HG02943 (cell line): Measurements from ENCODE around the gene TROAP.
"Not testable (repeated sequence)": the region's sequence is repeated elsewhere in the genome, so short reads cannot be mapped to it uniquely, and the experiment has no call there.

Source experiments
- ATAC-seq: cut with Tn5 transposase; IDR thresholded peaks from one replicate; pipeline ENCODE4 v1.9.1; 2021; ENCODE audit warnings: mild to moderate bottlenecking, low read depth, moderate library complexity; ENCODE audit not compliant: unreplicated experiment

The TROAP gene

GRCh38 chr12:49327887-49328286, 4.8 kb downstream of the TROAP start:
- no peak for ATAC-seq

- ATAC-seq: no peak
Measured at GRCh38 chr12:49328816-49329215, 5.8 kb downstream of the TROAP start.

GRCh38 chr12:49330032-49330619, 7.1 kb downstream of the TROAP start:
- no peak for ATAC-seq

- ATAC-seq: no peak
Measured at GRCh38 chr12:49330631-49331379, 7.8 kb downstream of the TROAP start.

- ATAC-seq: no peak
Measured at GRCh38 chr12:49331380-49332222, 8.5 kb downstream of the TROAP start.

GRCh38 chr12:49332441-49332861, 9.4 kb downstream of the TROAP start:
- ATAC-seq: no peak

- no peak for ATAC-seq
Measured at GRCh38 chr12:49332891-49333371, 9.9 kb downstream of the TROAP start.

GRCh38 chr12:49333778-49334177, 10.7 kb downstream of the TROAP start:
- ATAC-seq: not testable (repeated sequence)

- no peak for ATAC-seq
Measured at GRCh38 chr12:49334226-49334625, 11.2 kb downstream of the TROAP start.

GRCh38 chr12:49334681-49335080, 11.6 kb downstream of the TROAP start:
- ATAC-seq: no peak

- ATAC-seq: no peak
Measured at GRCh38 chr12:49335118-49335954, 12.3 kb downstream of the TROAP start.

- ATAC-seq: no peak
Measured at GRCh38 chr12:49335955-49336644, 13.0 kb downstream of the TROAP start.

GRCh38 chr12:49336645-49337584, 13.9 kb downstream of the TROAP start, which contains the start of gene C1QL4:
TSS of gene C1QL4 (minus strand) at chr12:49337188. CDS start at chr12:49336477, 711 bp downstream.
- no peak for ATAC-seq

- no peak for ATAC-seq
Measured at GRCh38 chr12:49338830-49339463, 15.9 kb downstream of the TROAP start.

GRCh38 chr12:49339464-49339861, 16.4 kb downstream of the TROAP start:
- ATAC-seq: no peak

GRCh38 chr12:49340095-49340870, 17.2 kb downstream of the TROAP start:
- no peak for ATAC-seq
